8988T (cell line): ENCODE measurements around the gene CACNA1I.

ENCODE experiments used
- DNase-seq: peaks from one replicate; pipeline ENCODE4 v3.0.0; 2011

Gene CACNA1I

GRCh38 chr22:39600491-39601179 lies 30.1 kb downstream of the CACNA1I start:
- no peak for DNase-seq

DNA sequence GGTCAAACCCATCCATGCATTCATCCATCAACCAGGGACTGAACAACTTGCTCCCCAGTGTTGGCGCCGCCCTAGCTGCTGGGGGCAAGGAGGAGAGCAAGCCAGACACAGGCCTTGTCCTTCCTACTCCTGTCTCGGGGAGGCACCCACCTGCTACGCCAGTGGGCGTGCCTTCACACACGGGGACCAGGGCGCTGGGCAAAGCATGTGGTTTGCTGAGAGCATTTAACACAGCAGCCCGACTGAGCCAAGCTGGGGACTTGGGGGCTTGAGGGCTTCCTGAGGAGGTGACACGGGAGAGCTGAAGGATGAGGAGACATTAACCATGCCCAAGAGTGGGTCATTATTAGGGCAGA lies 30.6 kb downstream of the CACNA1I start:
- no peak for DNase-seq

DNA sequence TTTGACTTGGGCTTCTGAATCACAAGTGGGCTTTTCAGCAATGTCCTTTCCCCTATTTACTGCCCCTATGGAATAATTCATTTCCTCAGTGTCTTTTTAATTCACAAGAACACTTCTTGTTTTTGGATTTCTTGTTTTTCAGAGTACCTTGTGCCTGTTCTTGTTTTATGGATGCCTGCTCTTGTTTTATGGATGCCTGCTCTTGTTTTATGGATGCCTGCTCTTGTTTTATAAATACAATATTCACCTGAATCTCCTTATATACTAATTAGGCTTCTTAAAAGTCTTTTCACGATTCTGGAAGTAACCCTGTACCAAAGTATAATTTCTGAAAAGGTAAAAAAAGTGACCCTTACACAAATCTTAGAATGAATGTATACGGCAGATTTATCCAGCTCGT lies 32.8 kb downstream of the CACNA1I start:
- DNase-seq: no peak

DNA sequence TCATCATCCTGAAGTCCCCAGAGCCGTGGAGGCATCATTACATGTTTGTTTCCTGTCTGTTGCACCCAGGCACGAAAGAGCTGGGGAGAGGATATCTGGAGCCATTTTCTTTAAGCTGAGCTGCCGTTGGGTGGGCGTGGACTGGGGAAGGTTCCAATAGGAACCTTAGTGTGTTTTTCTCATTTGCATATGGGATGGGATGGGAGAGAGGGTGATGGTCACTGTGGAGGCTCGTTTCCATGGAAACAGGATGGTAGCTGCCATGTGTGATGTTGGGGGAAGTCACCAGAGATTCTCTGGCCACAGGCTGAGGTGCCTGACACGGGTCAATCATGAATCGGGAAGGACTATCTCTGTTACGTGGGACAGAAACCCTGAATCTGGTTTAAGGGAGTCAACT lies 39.7 kb downstream of the CACNA1I start:
- DNase-seq: no peak

GRCh38 chr22:39610766-39611165 lies 40.2 kb downstream of the CACNA1I start:
- DNase-seq: no peak

- no peak for DNase-seq
Measured at GRCh38 chr22:39611360-39611759, 40.8 kb downstream of the CACNA1I start.

- DNase-seq: no peak
Measured at GRCh38 chr22:39612811-39613548, 42.4 kb downstream of the CACNA1I start.

DNA sequence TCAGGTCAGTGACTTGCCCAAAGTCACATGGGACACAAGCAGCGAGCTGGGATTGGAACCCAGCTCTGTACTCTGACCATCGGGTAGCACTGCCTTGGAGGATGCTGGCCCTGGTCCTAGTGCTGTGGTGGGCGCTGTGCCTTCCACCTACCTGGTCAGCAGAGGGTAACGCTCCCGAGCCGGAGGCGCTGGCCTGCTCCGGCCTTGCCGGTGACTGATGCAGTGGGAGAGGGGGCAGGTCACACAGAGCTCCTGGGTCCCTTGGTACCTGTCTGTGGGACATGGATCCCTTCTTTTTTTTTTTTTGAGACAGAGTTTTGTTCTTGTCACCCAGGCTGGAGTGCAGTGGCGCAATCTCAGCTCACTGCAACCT lies 43.0 kb downstream of the CACNA1I start:
- DNase-seq: no peak

DNA sequence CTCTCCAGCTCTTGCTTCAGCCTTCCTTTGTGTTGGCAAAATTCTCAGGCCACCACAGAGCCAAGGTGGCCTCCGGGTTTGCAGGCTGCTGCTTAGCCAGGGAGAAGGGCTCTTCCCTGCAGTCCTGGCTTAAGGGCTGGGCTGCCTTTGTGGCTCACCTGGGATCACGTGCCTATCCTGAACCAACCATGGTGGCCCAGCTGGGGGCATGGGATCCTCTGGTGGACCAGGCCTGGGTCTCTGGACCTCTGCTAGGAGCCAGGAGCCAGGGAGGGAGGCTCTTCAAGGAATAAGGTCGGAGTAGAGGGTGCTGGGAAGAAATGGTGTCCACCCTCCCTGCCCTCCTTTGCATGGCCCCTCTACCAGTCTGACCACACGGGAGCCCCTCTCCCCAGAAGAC lies 43.9 kb downstream of the CACNA1I start:
- no peak for DNase-seq

GRCh38 chr22:39616051-39616450 lies 45.5 kb downstream of the CACNA1I start:
- no peak for DNase-seq

DNA sequence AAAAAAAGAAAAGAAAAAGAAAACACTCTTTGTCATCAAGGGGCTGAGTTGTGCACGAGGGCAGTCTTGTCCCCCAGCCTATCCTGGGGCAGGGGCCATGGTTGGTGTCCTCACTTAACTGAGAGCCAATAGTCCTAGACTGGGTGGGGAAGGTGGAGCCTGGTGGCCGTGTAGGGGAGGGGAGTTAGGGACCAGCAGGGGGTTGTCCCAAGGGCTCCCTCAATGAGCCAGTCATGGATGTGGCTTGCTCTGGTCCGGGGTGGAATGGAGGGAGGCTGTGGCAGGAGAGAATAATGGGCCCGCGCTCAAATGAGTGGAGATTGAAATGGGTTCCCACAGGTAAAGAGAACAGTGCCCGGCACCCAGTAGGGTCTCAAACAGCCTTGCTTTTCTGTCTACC lies 46.2 kb downstream of the CACNA1I start:
- no peak for DNase-seq

GRCh38 chr22:39617342-39617741 lies 46.8 kb downstream of the CACNA1I start:
- DNase-seq: no peak

- DNase-seq: no peak
Measured at GRCh38 chr22:39617970-39618757, 47.6 kb downstream of the CACNA1I start.

DNA sequence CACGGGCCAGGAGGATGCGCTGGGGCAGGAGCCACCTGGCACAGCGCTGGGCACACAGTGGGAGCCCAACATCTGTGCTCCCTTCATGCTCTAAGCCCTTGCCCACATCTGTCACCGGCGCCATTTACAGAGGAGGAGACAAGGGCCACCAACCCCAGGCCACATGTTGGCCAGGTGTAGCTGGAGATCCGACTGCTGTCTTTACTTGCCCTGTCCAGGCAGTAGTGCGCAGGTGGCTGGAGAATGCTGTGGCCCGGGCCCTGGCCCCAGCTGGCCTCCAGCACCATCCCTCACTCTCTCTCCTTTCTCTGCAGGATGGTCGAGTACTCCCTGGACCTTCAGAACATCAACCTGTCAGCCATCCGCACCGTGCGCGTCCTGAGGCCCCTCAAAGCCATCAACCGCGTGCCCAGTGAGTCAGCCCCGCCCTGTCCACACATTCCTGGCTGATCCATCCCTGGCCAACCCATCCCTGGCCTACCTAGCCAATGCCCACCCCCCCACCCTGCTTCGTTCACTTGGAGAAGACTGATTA lies 48.5 kb downstream of the CACNA1I start:
- DNase-seq: no peak

- no peak for DNase-seq
Measured at GRCh38 chr22:39620924-39621690, 50.6 kb downstream of the CACNA1I start.

GRCh38 chr22:39621826-39622225 lies 51.3 kb downstream of the CACNA1I start:
- DNase-seq: no peak

DNA sequence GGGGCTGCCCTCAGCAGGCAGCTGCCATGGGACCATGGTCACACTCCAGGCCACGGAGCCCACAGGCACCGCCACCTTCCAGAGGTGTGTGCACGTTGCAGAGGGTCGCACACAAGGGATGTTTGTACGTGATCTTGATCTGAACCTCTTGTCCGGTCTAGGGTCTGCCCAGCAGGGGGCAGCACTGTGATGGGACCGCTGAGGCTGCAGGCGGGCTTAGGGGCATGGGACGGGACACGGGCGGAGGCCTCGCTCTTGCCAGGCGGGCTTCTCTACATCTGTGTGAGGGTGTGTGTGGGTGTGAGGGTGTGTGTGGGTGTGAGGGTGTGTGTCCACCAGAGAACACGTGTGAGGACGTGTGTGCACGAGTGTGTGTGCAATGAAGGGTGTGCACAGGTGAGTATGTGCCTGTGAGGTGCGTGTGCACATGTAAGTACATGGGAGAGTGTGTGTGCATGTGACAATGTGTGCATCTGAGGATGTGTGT lies 52.4 kb downstream of the CACNA1I start:
- DNase-seq: peak; percentile 69

DNA sequence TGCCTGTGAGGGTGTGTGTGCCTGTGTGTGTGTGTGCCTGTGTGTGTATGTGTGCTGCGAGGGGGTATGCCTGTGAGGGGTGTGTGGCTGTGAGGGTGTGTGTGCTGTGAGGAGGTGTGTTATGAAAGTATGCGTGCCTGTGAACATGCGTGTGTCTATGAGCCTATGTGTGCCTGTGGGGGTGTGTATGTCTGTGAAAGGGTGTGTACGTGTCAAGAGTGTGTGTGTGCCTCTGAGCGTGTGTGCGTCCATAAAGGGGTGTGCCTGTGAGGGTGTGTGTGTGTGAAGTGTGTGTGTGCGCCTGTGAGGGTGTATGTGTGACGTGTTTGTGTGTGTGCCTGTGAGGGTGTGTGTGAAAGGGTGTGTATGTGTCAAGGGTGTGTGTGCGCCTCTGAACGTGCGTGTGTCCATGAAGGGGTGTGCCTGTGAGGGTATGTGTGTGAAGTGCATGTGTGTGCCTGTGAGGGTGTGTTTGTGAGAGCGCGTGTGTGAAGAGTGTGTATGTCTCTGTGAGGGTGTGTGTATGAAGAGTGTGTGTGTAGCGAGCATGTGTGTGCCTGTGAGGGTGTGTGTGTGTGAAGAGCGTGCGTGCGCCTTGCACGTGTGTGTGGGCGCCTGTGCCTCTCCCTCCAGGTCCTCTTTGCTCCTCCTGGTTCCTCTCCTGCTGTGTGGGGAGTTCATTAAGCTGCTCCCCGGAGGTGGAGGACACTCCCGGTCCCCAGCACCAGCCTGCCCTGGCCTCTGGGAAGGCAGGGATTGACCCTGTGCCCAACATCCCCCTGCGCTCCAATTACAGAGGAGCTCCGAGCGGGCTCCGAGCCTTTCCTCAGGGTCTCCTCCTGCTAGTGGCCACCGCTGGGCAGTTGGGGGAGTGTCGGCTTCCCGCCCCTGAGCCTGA lies 53.3 kb downstream of the CACNA1I start:
- no peak for DNase-seq

GRCh38 chr22:39624501-39624821 lies 53.9 kb downstream of the CACNA1I start:
- DNase-seq: no peak

DNA sequence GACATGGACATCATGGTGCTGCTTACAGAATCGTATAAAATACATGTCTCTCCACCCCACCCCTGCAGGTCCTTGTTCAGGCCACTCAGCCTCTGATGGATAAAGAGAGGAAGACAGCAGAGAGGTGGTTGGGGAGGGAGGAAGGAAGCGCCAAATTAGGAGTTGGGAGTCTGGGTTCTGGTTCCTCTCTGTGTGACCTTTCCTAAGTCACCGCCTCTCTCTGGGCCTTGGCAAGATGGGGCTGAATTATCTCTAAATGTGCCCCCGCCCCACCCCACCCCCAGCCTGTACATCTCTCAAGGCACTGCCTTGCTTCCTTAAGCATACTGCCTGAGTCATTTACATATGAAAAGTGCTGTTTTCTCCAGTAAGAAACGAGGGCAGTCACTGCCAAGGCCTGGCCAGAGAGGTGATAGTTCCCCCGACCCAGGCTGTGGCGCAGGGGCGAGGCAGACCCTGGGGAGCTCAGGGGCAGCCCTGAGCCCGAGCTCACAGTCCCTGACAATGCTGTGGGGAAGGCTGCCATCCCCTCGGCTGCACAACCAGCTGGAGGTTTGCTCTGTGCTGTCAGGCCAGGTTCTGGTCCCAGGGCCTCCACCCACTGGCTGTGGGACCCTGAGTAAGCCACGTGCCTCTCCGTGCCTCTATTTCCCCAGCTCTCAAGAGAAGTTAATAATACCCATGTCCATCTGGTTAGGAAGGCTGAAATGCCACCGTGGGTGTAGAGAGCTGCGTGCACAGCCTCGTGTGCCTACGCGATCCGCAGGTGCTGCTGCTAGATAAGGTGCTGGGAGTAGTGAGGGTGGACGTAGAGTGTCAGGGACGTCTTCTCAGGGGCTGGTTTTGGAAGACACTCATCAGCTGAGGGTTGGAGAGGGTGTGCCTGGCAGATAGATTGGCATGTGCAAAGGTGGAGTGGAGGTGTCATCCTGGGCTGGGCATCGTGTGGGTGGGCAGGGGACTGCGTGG lies 55.3 kb downstream of the CACNA1I start:
- DNase-seq: no peak

DNA sequence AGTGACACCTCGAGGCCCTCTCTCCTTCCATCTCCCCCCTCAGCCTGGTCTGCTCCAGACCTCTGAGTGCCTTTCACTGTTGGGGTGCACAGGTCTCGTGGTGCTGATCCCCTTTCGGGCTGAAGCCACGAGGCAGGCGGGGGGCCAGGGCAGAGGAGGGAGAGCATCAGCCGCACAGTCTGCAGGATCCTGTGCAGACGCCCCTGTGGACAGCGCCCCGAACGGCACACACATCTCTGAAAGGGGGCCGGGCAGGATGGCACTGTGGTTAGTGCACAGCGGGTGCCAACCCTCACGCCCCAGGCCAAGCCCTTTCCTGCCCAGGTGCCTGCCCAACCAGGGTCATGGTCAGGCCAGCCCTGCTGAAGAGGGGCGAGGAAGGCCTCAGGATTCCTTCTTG lies 56.7 kb downstream of the CACNA1I start:
- no peak for DNase-seq
